Measurements from ENCODE around the gene LRRC2. TPM values are rescaled to one million over a fixed set of nuclear protein-coding genes. Genes with fewer than 3 reads are reported as not detected.
A peak's percentile ranks its signal among the peaks of the same experiment; 100 is the strongest.

The LRRC2 gene
- total and polyA plus RNA-seq, 5 donors from 2014 or later = 1.2 to 3.8 (median 2.4) TPM

- peaks cover 33% of the 10 kb centered on the region for H3K27me3 Mint-ChIP-seq
- DNase-seq (no peak), ATAC-seq (ENCODE audit: low read depth in 2 of 2) (no peak)
- peaks cover 1% of the 10 kb centered on the region for H3K4me1 ChIP-seq (ENCODE audit: control insufficient read depth, insufficient read depth, low read length, poor library complexity, severe bottlenecking)
- no peak overlapping the region for H3K4me3 ChIP-seq (ENCODE audit: low read depth, low read length)
- peaks cover 0 to 3% (median 0%) of the 10 kb centered on the region in 7 donors for H3K9me3 Mint-ChIP-seq
- peaks cover 0 to 5% (median 0%) of the 10 kb centered on the region in 4 donors for H3K4me1 Mint-ChIP-seq
- H3K36me3 Mint-ChIP-seq = no peaks in the 10 kb centered on the region
- H3K9me3 ChIP-seq (ENCODE audit: control insufficient read depth in 2 of 2, low read length in 2 of 2) = no peaks in the 10 kb centered on the region
- no peaks in the 10 kb centered on the region for H3K36me3 ChIP-seq (ENCODE audit: control insufficient read depth, insufficient read depth, low read length)
- H3K27ac ChIP-seq (ENCODE audit: insufficient read depth, low read length, poor library complexity, severe bottlenecking) = no peak overlapping the region
- no peak overlapping the region for H3K27ac Mint-ChIP-seq
- no peak overlapping the region for H3K4me3 Mint-ChIP-seq
- peaks cover 3% of the 10 kb centered on the region for H3K27me3 ChIP-seq (ENCODE audit: control insufficient read depth, insufficient read depth, low read length)
Measured at GRCh38 chr3:46571684-46572083, 5.6 kb upstream of the LRRC2 start.

DNA sequence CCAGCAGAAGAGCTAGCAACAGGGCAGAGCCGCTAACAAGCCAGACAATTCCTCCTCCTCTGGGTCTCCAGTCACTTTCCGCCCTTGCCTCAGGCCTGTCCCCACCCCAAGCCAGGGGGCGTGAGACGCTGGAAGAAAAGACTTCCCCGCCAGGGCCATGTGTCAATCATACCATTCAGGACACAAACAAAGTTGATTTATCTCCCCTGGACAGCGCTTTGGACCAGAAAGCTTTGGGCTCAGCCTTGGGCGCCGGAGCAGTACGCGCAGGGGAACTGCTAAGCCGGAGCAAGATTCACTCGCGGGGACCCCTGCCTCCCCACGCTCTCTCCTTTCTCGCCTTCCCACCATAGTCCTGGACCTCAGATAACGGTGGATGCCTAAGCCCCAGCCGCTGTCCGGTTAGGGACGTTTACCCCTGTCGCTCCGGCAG, 479 bp downstream of the LRRC2 start:
- ATAC-seq (ENCODE audit: low read depth in 2 of 2) = peak in 1 of 2 donors; percentile 7
- H3K4me3 ChIP-seq (ENCODE audit: low read depth, low read length) = peak overlapping the region; percentile 67
- no peaks in the 10 kb centered on the region for H3K9me3 ChIP-seq (ENCODE audit: control insufficient read depth in 2 of 2, low read length in 2 of 2)
- peaks cover 15% of the 10 kb centered on the region for H3K4me1 ChIP-seq (ENCODE audit: control insufficient read depth, insufficient read depth, low read length, poor library complexity, severe bottlenecking)
- Mint-ChIP-seq H3K4me3 (peak overlapping the region; percentile 85 to 92 (median 88)), H3K27me3 (peaks cover 32% of the 10 kb centered on the region), H3K27ac (peak overlapping the region in 2 of 3 donors; percentile 52 to 62), H3K4me1 (peaks cover 11 to 36% (median 20%) of the 10 kb centered on the region in 4 donors), H3K9me3 (peaks cover 0 to 5% (median 0%) of the 10 kb centered on the region in 7 donors), H3K36me3 (peaks cover 7% of the 10 kb centered on the region)
- H3K27ac ChIP-seq (ENCODE audit: insufficient read depth, low read length, poor library complexity, severe bottlenecking) = no peak overlapping the region
- peaks cover 4% of the 10 kb centered on the region for H3K27me3 ChIP-seq (ENCODE audit: control insufficient read depth, insufficient read depth, low read length)
- peak in 1 of 3 donors; percentile 16 for DNase-seq
- no peaks in the 10 kb centered on the region for H3K36me3 ChIP-seq (ENCODE audit: control insufficient read depth, insufficient read depth, low read length)

GRCh38 chr3:46565077-46565476, 1.0 kb downstream of the LRRC2 start:
- Histone ChIP-seq H3K36me3 (ENCODE audit: control insufficient read depth, insufficient read depth, low read length) (no peaks in the 10 kb centered on the region), H3K27ac (ENCODE audit: insufficient read depth, low read length, poor library complexity, severe bottlenecking) (no peak overlapping the region), H3K9me3 (ENCODE audit: control insufficient read depth in 2 of 2, low read length in 2 of 2) (no peaks in the 10 kb centered on the region), H3K4me3 (ENCODE audit: low read depth, low read length) (peak overlapping the region; percentile 67), H3K4me1 (ENCODE audit: control insufficient read depth, insufficient read depth, low read length, poor library complexity, severe bottlenecking) (peaks cover 15% of the 10 kb centered on the region), H3K27me3 (ENCODE audit: control insufficient read depth, insufficient read depth, low read length) (peaks cover 4% of the 10 kb centered on the region)
- no peak for DNase-seq
- Mint-ChIP-seq H3K27me3 (peaks cover 31% of the 10 kb centered on the region), H3K4me3 (peak overlapping the region; percentile 85 to 92 (median 88)), H3K36me3 (peaks cover 7% of the 10 kb centered on the region), H3K4me1 (peaks cover 11 to 36% (median 20%) of the 10 kb centered on the region in 4 donors), H3K9me3 (peaks cover 0 to 5% (median 0%) of the 10 kb centered on the region in 7 donors), H3K27ac (peak overlapping the region in 2 of 3 donors; percentile 62 to 72)
- ATAC-seq (ENCODE audit: low read depth in 2 of 2) = no peak

GRCh38 chr3:46564190-46565021, 1.7 kb downstream of the LRRC2 start:
- peaks cover 4% of the 10 kb centered on the region for H3K27me3 ChIP-seq (ENCODE audit: control insufficient read depth, insufficient read depth, low read length)
- no peak overlapping the region for H3K27ac ChIP-seq (ENCODE audit: insufficient read depth, low read length, poor library complexity, severe bottlenecking)
- Mint-ChIP-seq H3K4me1 (peaks cover 11 to 36% (median 20%) of the 10 kb centered on the region in 4 donors), H3K9me3 (peaks cover 0 to 5% (median 0%) of the 10 kb centered on the region in 7 donors), H3K36me3 (peaks cover 7% of the 10 kb centered on the region), H3K27ac (peak overlapping the region in 2 of 3 donors; percentile 62 to 93), H3K4me3 (peak overlapping the region in 3 of 4 donors; percentile 85 to 91 (median 90)), H3K27me3 (peaks cover 24% of the 10 kb centered on the region)
- no peak for DNase-seq
- H3K4me3 ChIP-seq (ENCODE audit: low read depth, low read length) = no peak overlapping the region
- ATAC-seq (ENCODE audit: low read depth in 2 of 2) = no peak
- no peaks in the 10 kb centered on the region for H3K36me3 ChIP-seq (ENCODE audit: control insufficient read depth, insufficient read depth, low read length)
- peaks cover 15% of the 10 kb centered on the region for H3K4me1 ChIP-seq (ENCODE audit: control insufficient read depth, insufficient read depth, low read length, poor library complexity, severe bottlenecking)
- no peaks in the 10 kb centered on the region for H3K9me3 ChIP-seq (ENCODE audit: control insufficient read depth in 2 of 2, low read length in 2 of 2)

- ATAC-seq (ENCODE audit: low read depth in 2 of 2) = no peak
- H3K36me3 Mint-ChIP-seq = peaks cover 7% of the 10 kb centered on the region
- Histone ChIP-seq H3K36me3 (ENCODE audit: control insufficient read depth, insufficient read depth, low read length) (no peaks in the 10 kb centered on the region), H3K4me1 (ENCODE audit: control insufficient read depth, insufficient read depth, low read length, poor library complexity, severe bottlenecking) (peaks cover 23% of the 10 kb centered on the region), H3K27ac (ENCODE audit: insufficient read depth, low read length, poor library complexity, severe bottlenecking) (no peak overlapping the region), H3K9me3 (ENCODE audit: control insufficient read depth in 2 of 2, low read length in 2 of 2) (no peaks in the 10 kb centered on the region), H3K27me3 (ENCODE audit: control insufficient read depth, insufficient read depth, low read length) (peaks cover 2% of the 10 kb centered on the region), H3K4me3 (ENCODE audit: low read depth, low read length) (no peak overlapping the region)
- peaks cover 18% of the 10 kb centered on the region for H3K27me3 Mint-ChIP-seq
- no peak overlapping the region for H3K27ac Mint-ChIP-seq
- H3K4me1 Mint-ChIP-seq = peaks cover 18 to 45% (median 31%) of the 10 kb centered on the region in 4 donors
- peaks cover 0 to 4% (median 0%) of the 10 kb centered on the region in 7 donors for H3K9me3 Mint-ChIP-seq
- DNase-seq = no peak
- H3K4me3 Mint-ChIP-seq = no peak overlapping the region
Measured at GRCh38 chr3:46561951-46562350, 4.2 kb downstream of the LRRC2 start.

GRCh38 chr3:46561511-46561910, 4.6 kb downstream of the LRRC2 start:
- Mint-ChIP-seq H3K4me1 (peaks cover 18 to 45% (median 30%) of the 10 kb centered on the region in 4 donors), H3K36me3 (peaks cover 7% of the 10 kb centered on the region), H3K27ac (no peak overlapping the region), H3K27me3 (peaks cover 18% of the 10 kb centered on the region), H3K4me3 (no peak overlapping the region), H3K9me3 (peaks cover 0 to 4% (median 0%) of the 10 kb centered on the region in 7 donors)
- DNase-seq (no peak), ATAC-seq (ENCODE audit: low read depth in 2 of 2) (no peak)
- no peaks in the 10 kb centered on the region for H3K9me3 ChIP-seq (ENCODE audit: control insufficient read depth in 2 of 2, low read length in 2 of 2)
- H3K4me3 ChIP-seq (ENCODE audit: low read depth, low read length) = no peak overlapping the region
- H3K27me3 ChIP-seq (ENCODE audit: control insufficient read depth, insufficient read depth, low read length) = no peaks in the 10 kb centered on the region
- H3K4me1 ChIP-seq (ENCODE audit: control insufficient read depth, insufficient read depth, low read length, poor library complexity, severe bottlenecking) = peaks cover 20% of the 10 kb centered on the region
- no peaks in the 10 kb centered on the region for H3K36me3 ChIP-seq (ENCODE audit: control insufficient read depth, insufficient read depth, low read length)
- no peak overlapping the region for H3K27ac ChIP-seq (ENCODE audit: insufficient read depth, low read length, poor library complexity, severe bottlenecking)

DNA sequence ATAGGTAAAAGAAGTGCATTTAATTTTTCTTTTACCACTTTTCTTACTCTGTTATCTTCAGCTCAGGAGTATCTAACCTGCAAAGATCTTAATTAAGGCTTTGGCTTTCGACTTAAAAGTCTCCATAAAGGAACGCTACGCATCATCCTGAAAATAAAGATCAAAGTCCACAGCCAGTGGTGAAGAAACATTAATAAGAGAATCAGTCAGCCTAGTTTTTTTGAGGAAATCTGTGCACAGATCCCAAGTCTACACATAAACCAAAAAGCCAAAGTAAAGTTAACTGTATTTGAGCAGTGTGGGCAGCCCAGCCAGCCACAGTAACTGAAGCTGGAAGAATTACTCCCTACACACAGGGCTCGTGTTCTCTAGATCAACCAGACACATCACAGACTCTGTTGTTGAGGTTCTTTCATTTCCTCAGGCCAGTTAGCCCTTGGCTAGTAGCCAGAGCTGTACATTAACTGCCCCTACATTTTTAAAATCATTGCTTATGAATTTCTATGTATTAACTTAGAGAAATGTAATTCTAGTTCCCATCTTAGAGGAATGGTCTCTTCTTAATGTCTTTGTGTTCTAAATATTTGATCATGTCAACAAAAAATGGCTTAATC, 6.9 kb downstream of the LRRC2 start:
- Histone ChIP-seq H3K9me3 (ENCODE audit: control insufficient read depth in 2 of 2, low read length in 2 of 2) (no peaks in the 10 kb centered on the region), H3K4me1 (ENCODE audit: control insufficient read depth, insufficient read depth, low read length, poor library complexity, severe bottlenecking) (peaks cover 9% of the 10 kb centered on the region), H3K4me3 (ENCODE audit: low read depth, low read length) (no peak overlapping the region), H3K27me3 (ENCODE audit: control insufficient read depth, insufficient read depth, low read length) (no peaks in the 10 kb centered on the region), H3K36me3 (ENCODE audit: control insufficient read depth, insufficient read depth, low read length) (no peaks in the 10 kb centered on the region), H3K27ac (ENCODE audit: insufficient read depth, low read length, poor library complexity, severe bottlenecking) (no peak overlapping the region)
- peaks cover 7 to 26% (median 15%) of the 10 kb centered on the region in 4 donors for H3K4me1 Mint-ChIP-seq
- H3K27me3 Mint-ChIP-seq = peaks cover 14% of the 10 kb centered on the region
- peak overlapping the region; percentile 64 to 91 (median 74) for H3K4me3 Mint-ChIP-seq
- DNase-seq (no peak), ATAC-seq (ENCODE audit: low read depth in 2 of 2) (no peak)
- no peak overlapping the region for H3K27ac Mint-ChIP-seq
- peaks cover 0 to 3% (median 0%) of the 10 kb centered on the region in 7 donors for H3K9me3 Mint-ChIP-seq
- H3K36me3 Mint-ChIP-seq = peaks cover 7% of the 10 kb centered on the region

Data from CD4-positive, CD25-positive, alpha-beta regulatory T cell (primary cell).